PC-3 (cell line): Measurements from ENCODE around the gene METAP2.

Experiments
- EZH2 ChIP-seq: fragments of 300-600 bp; sonication (generic); IDR thresholded peaks from one replicate; pipeline ENCODE4 v1.6.1; 2017; ENCODE audit warnings: antibody characterized with exemption, mild to moderate bottlenecking, low read length; ENCODE audit not compliant: unreplicated experiment
- TF ChIP-seq, protein P1 (sequence below): fragments of 300-600 bp; sonication (generic); conservative IDR thresholded peaks from 2 replicates; pipeline ENCODE4 v1.5.1; 2017; ENCODE audit warnings: antibody characterized with exemption, low read depth, mild to moderate bottlenecking, low read length

DNA sequence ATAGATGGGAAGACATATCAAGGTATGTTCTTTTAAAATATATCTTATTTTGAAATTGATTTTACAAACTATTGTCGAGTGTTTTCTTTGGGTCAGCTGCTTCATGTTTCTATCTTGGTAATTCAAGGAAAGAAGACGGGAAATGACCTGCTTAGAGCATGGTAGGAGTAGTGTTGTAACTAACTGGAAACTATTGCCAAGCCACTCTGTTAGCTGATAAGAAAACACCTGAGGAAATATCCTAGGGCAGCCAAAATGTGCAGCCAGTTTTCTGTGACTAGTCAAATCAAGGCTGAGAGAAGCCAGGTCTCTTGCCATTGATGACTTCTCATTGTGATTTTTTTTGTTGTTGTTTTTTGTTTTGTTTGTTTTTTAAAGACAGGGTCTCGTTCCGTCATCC lies 30.2 kb downstream of the METAP2 start:
- TF ChIP-seq, protein P1, sequence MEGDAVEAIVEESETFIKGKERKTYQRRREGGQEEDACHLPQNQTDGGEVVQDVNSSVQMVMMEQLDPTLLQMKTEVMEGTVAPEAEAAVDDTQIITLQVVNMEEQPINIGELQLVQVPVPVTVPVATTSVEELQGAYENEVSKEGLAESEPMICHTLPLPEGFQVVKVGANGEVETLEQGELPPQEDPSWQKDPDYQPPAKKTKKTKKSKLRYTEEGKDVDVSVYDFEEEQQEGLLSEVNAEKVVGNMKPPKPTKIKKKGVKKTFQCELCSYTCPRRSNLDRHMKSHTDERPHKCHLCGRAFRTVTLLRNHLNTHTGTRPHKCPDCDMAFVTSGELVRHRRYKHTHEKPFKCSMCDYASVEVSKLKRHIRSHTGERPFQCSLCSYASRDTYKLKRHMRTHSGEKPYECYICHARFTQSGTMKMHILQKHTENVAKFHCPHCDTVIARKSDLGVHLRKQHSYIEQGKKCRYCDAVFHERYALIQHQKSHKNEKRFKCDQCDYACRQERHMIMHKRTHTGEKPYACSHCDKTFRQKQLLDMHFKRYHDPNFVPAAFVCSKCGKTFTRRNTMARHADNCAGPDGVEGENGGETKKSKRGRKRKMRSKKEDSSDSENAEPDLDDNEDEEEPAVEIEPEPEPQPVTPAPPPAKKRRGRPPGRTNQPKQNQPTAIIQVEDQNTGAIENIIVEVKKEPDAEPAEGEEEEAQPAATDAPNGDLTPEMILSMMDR = no peak
- no peak for TF ChIP-seq EZH2
